Liver (tissue), 9 donors: ENCODE results near the gene TLR9. TPM values are rescaled to one million over a fixed set of nuclear protein-coding genes. Genes with fewer than 3 reads are reported as not detected.

Source experiments
- DNase-seq: peaks from one replicate; pipeline ENCODE4 v3.0.0-alpha.2; 2017; ENCODE audit warnings: low spot score
- H3K27ac ChIP-seq, 2 donors: one replicate each; pipeline ENCODE4 v1.7.0; 2013; ENCODE audit warnings: inconsistent platforms in 2 of 2, low read length in 2 of 2, control low read depth in 1 of 2, low read depth in 1 of 2, mild to moderate bottlenecking in 1 of 2
- H3K27me3 ChIP-seq, 4 donors: one replicate each; pipeline versions ENCODE4 v1.6.1 to v1.7.0; 2013; ENCODE audit warnings: low read length in 3 of 4, inconsistent platforms in 1 of 4, mild to moderate bottlenecking in 1 of 4, moderate library complexity in 1 of 4; ENCODE audit not compliant: control insufficient read depth in 4 of 4, insufficient read depth in 4 of 4
- H3K36me3 ChIP-seq, 4 donors: one replicate each; pipeline versions ENCODE4 v1.6.1 to v1.7.0; 2013; ENCODE audit warnings: low read length in 3 of 4, mild to moderate bottlenecking in 3 of 4, low read depth in 1 of 4, moderate library complexity in 1 of 4; ENCODE audit not compliant: control insufficient read depth in 4 of 4, insufficient read depth in 3 of 4
- H3K4me1 ChIP-seq, 4 donors: one replicate each; pipeline versions ENCODE4 v1.6.1 to v1.7.0; 2013; ENCODE audit warnings: low read length in 3 of 4, mild to moderate bottlenecking in 3 of 4, moderate library complexity in 1 of 4; ENCODE audit not compliant: control insufficient read depth in 4 of 4, insufficient read depth in 4 of 4
- H3K4me3 ChIP-seq, 3 donors: one replicate each; pipeline versions ENCODE4 v1.6.1 to v1.7.0; 2013; ENCODE audit warnings: low read length in 3 of 3, control low read depth in 1 of 3, low read depth in 1 of 3, mild to moderate bottlenecking in 1 of 3
- H3K9ac ChIP-seq, 2 donors: one replicate each; pipeline ENCODE4 v1.7.0; 2013; ENCODE audit warnings: low read length in 2 of 2, mild to moderate bottlenecking in 2 of 2, moderate library complexity in 2 of 2, control low read depth in 1 of 2, low read depth in 1 of 2
- H3K9me3 ChIP-seq, 4 donors: one replicate each; pipeline versions ENCODE4 v1.6.1 to v1.7.0; 2013; ENCODE audit warnings: low read length in 3 of 4; ENCODE audit not compliant: control insufficient read depth in 4 of 4
- ATF3 ChIP-seq: IDR thresholded peaks from 2 replicates; pipeline ENCODE4 v1.6.1; 2016; ENCODE audit warnings: antibody characterized with exemption
- CTCF ChIP-seq: fragments of 150-350 bp; IDR thresholded peaks from 2 replicates; pipeline ENCODE4 v1.5.1; 2017; ENCODE audit warnings: improper control_type of control experiment, low read depth, low read length; ENCODE audit not compliant: missing input control
- EGR1 ChIP-seq, 2 donors: IDR thresholded peaks; 2 replicates each; pipeline ENCODE4 v1.6.1; 2016 to 2018; ENCODE audit warnings: antibody characterized with exemption in 2 of 2, low read depth in 2 of 2
- FOXA1 ChIP-seq: IDR thresholded peaks from 2 replicates; pipeline ENCODE4 v1.6.1; 2016; ENCODE audit warnings: antibody characterized with exemption
- FOXA2 ChIP-seq: IDR thresholded peaks from 2 replicates; pipeline ENCODE4 v1.6.1; 2016; ENCODE audit warnings: antibody characterized with exemption
- GABPA ChIP-seq, 2 donors: IDR thresholded peaks in 1 of 2; conservative IDR thresholded peaks in 1 of 2; 2 replicates each; pipeline ENCODE4 v1.6.1; 2016; ENCODE audit warnings: antibody characterized with exemption in 2 of 2, mild to moderate bottlenecking in 1 of 2, moderate library complexity in 1 of 2
- HNF4A ChIP-seq, 2 donors: conservative IDR thresholded peaks; 2 replicates each; pipeline ENCODE4 v1.6.1; 2016; ENCODE audit warnings: antibody characterized with exemption in 2 of 2, mild to moderate bottlenecking in 2 of 2
- HNF4G ChIP-seq: IDR thresholded peaks from 2 replicates; pipeline ENCODE4 v1.6.1; 2016; ENCODE audit warnings: antibody characterized with exemption
- JUND ChIP-seq, 2 donors: IDR thresholded peaks; 2 replicates each; pipeline ENCODE4 v1.6.1; 2016; ENCODE audit warnings: antibody characterized with exemption in 2 of 2
- MAX ChIP-seq: IDR thresholded peaks from 2 replicates; pipeline ENCODE4 v1.6.1; 2016; ENCODE audit warnings: antibody characterized with exemption
- NR2F2 ChIP-seq: IDR thresholded peaks from 2 replicates; pipeline ENCODE4 v1.6.1; 2016; ENCODE audit warnings: antibody characterized with exemption
- RAD21 ChIP-seq, 2 donors: IDR thresholded peaks; 2 replicates each; pipeline ENCODE4 v1.6.1; 2016; ENCODE audit warnings: antibody characterized with exemption in 2 of 2, mild to moderate bottlenecking in 2 of 2
- REST ChIP-seq: IDR thresholded peaks from 2 replicates; pipeline ENCODE4 v1.6.1; 2016; ENCODE audit warnings: antibody characterized with exemption, mild to moderate bottlenecking
- RXRA ChIP-seq, 2 donors: IDR thresholded peaks; 2 replicates each; pipeline ENCODE4 v1.6.1; 2017 to 2018; ENCODE audit warnings: antibody characterized with exemption in 2 of 2, mild to moderate bottlenecking in 1 of 2
- TAF1 ChIP-seq: conservative IDR thresholded peaks from 2 replicates; pipeline ENCODE4 v1.6.1; 2016; ENCODE audit warnings: antibody characterized with exemption, mild to moderate bottlenecking
- YY1 ChIP-seq: IDR thresholded peaks from 2 replicates; pipeline ENCODE4 v1.6.1; 2016; ENCODE audit warnings: antibody characterized with exemption, mild to moderate bottlenecking
- ZBTB33 ChIP-seq: IDR thresholded peaks from 2 replicates; pipeline ENCODE4 v1.6.1; 2016; ENCODE audit warnings: antibody characterized with exemption
- WGBS: extraction: QIAGEN DNeasy Blood & Tissue Kit; methylation state at CpG from one replicate; pipeline ENCODE4 v1.1.7; 2013; 5-methylcytosine and 5-hydroxymethylcytosine counted together
- polyA plus RNA-seq, 2 donors: library from polyadenylated mRNA; stranded (reverse) in 1 of 2; unstranded in 1 of 2; fragments of 200-250 nt in 1 of 2; fragments of >200 nt in 1 of 2; fragmentation: Nextera tagmentation in 1 of 2; extraction: Ambion mirVana in 1 of 2; gene quantifications; one replicate each; pipeline versions ENCODE4 v1.2.1 to v1.2.3, GENCODE V29; 2013 to 2015
- total RNA-seq, 2 donors: library from RNA; depleted of rRNA; stranded (reverse); fragments of >200 nt; gene quantifications; one replicate each; pipeline ENCODE4 v1.2.3, GENCODE V29; 2014
- donor health status: healthy.
- donor health status: healthy.
- donor health status: healthy.
- donor health status: healthy.
- donor health status: healthy.

The TLR9 gene
- total and polyA plus RNA-seq, 4 donors = 0.02 TPM; not detected in 3

- Histone ChIP-seq H3K27me3 (no peaks in the 10 kb centered on the region), H3K4me3 (peak within 1 kb of the TSS; percentile 65 to 82 (median 72)), H3K9me3 (no peaks in the 10 kb centered on the region), H3K36me3 (no peaks in the 10 kb centered on the region), H3K9ac (peak within 1 kb of the TSS; percentile 29 to 55), H3K4me1 (peaks cover 15 to 60% (median 40%) of the 10 kb centered on the region in 4 donors), H3K27ac (peak within 1 kb of the TSS; percentile 88 to 90)
- peak; percentile 81 for DNase-seq
- TF ChIP-seq GABPA (IDR thresholded peaks at IDR 0.05 in 1 of 2, conservative IDR thresholded peaks at IDR 0.05 in 1 of 2) (no peak), YY1 (peak; percentile 75), JUND (IDR thresholded peaks at IDR 0.05) (no peak), TAF1 (no peak), NR2F2 (no peak), RXRA (IDR thresholded peaks at IDR 0.05) (no peak), REST (no peak), CTCF (peak; percentile 15), RAD21 (IDR thresholded peaks at IDR 0.05) (peak; percentile 11 to 48), HNF4G (no peak)
- 1% methylated on average over 92 of the region's 92 CpGs for WGBS
These were observed 13.6 kb upstream of the TLR9 start, which contains the start of gene TWF2 for GRCh38 chr3:52238761-52239701. Gene TWF2, minus strand, starts transcription at chr3:52239158. Its CDS starts 142 bp downstream, at chr3:52239016.

GRCh38 chr3:52238193-52238760 lies 12.8 kb upstream of the TLR9 start:
- WGBS = 11% methylated on average over 11 of the region's 11 CpGs
- peak overlapping the region; percentile 29 to 55 for H3K9ac ChIP-seq
- no peaks in the 10 kb centered on the region for H3K9me3 ChIP-seq
- no peak for DNase-seq
- H3K4me1 ChIP-seq = peaks cover 17 to 66% (median 45%) of the 10 kb centered on the region in 4 donors
- no peaks in the 10 kb centered on the region for H3K27me3 ChIP-seq
- no peaks in the 10 kb centered on the region for H3K36me3 ChIP-seq
- peak overlapping the region; percentile 88 to 90 for H3K27ac ChIP-seq
- H3K4me3 ChIP-seq = peak overlapping the region; percentile 65 to 82 (median 72)
- TF ChIP-seq FOXA1 = no peak
- no peak for TF ChIP-seq ZBTB33
- peak in 1 of 2 donors; percentile 20 for TF ChIP-seq GABPA (IDR thresholded peaks at IDR 0.05 in 1 of 2, conservative IDR thresholded peaks at IDR 0.05 in 1 of 2)
- no peak for TF ChIP-seq TAF1
- peak in 1 of 2 donors; percentile 87 for TF ChIP-seq JUND (IDR thresholded peaks at IDR 0.05)
- TF ChIP-seq REST = peak; percentile 19
- no peak for TF ChIP-seq RAD21 (IDR thresholded peaks at IDR 0.05)
- peak; percentile 77 to 84 for TF ChIP-seq HNF4A (conservative IDR thresholded peaks at IDR 0.05)
- no peak for TF ChIP-seq MAX
- TF ChIP-seq FOXA2 = peak; percentile 7
- peak; percentile 98 for TF ChIP-seq NR2F2
- no peak for TF ChIP-seq EGR1 (IDR thresholded peaks at IDR 0.05; ENCODE audit: low read depth in 2 of 2)
- peak; percentile 79 to 80 for TF ChIP-seq RXRA (IDR thresholded peaks at IDR 0.05)
- TF ChIP-seq YY1 = peak; percentile 28
- peak; percentile 5 for TF ChIP-seq HNF4G
- TF ChIP-seq ATF3 = no peak
